ENCODE data around the gene ATP8B4. TPM values are rescaled to one million over a fixed set of nuclear protein-coding genes. Genes with fewer than 3 reads are reported as not detected.
"Not testable (repeated sequence)": the region's sequence is repeated elsewhere in the genome, so short reads cannot be mapped to it uniquely, and the experiment has no call there.

The ATP8B4 gene
- total RNA-seq, 1 donor from 2014 or later, result 0.98 TPM

- no peak for DNase-seq (ENCODE audit: low spot score, unreplicated experiment)
- TF ChIP-seq CTCF (IDR thresholded peaks at IDR 0.05; ENCODE audit: unreplicated experiment), result no peak
- H3K9me3 Mint-ChIP-seq (ENCODE audit: low read depth), result peaks cover 9% of the 10 kb centered on the region
These were observed 20.5 kb downstream of the ATP8B4 start for GRCh38 chr15:50098545-50098944.

GRCh38 chr15:50095938-50096821 is 22.9 kb downstream of the ATP8B4 start:
- DNase-seq (ENCODE audit: low spot score, unreplicated experiment), result no peak
- Mint-ChIP-seq H3K9me3 (ENCODE audit: low read depth) (no peaks in the 10 kb centered on the region), H3K27me3 (no peaks in the 10 kb centered on the region), H3K36me3 (ENCODE audit: insufficient read depth) (no peaks in the 10 kb centered on the region), H3K27ac (no peak overlapping the region), H3K4me1 (ENCODE audit: low read depth) (no peaks in the 10 kb centered on the region), H3K4me3 (ENCODE audit: low read depth) (no peak overlapping the region)
- no peak for TF ChIP-seq CTCF (IDR thresholded peaks at IDR 0.05; ENCODE audit: unreplicated experiment)

More at GRCh38 chr15:50098545-50098944, 20.5 kb downstream of the ATP8B4 start:
- Mint-ChIP-seq H3K36me3 (ENCODE audit: insufficient read depth) (no peaks in the 10 kb centered on the region), H3K27me3 (no peaks in the 10 kb centered on the region), H3K4me3 (ENCODE audit: low read depth) (no peak overlapping the region), H3K4me1 (ENCODE audit: low read depth) (no peaks in the 10 kb centered on the region), H3K27ac (no peak overlapping the region)

- not testable (repeated sequence) for DNase-seq (ENCODE audit: low spot score, unreplicated experiment); H3K36me3 Mint-ChIP-seq (ENCODE audit: insufficient read depth); H3K9me3 Mint-ChIP-seq (ENCODE audit: low read depth); H3K27me3 Mint-ChIP-seq; H3K4me3 Mint-ChIP-seq (ENCODE audit: low read depth); H3K4me1 Mint-ChIP-seq (ENCODE audit: low read depth); H3K27ac Mint-ChIP-seq
These were observed 29.6 kb downstream of the ATP8B4 start for GRCh38 chr15:50089386-50089785.

GRCh38 chr15:50084932-50085331 is 34.1 kb downstream of the ATP8B4 start:
- Mint-ChIP-seq H3K27ac (no peak overlapping the region), H3K4me1 (ENCODE audit: low read depth) (peaks cover 4% of the 10 kb centered on the region), H3K9me3 (ENCODE audit: low read depth) (peaks cover 3% of the 10 kb centered on the region), H3K36me3 (ENCODE audit: insufficient read depth) (no peaks in the 10 kb centered on the region), H3K4me3 (ENCODE audit: low read depth) (no peak overlapping the region), H3K27me3 (no peaks in the 10 kb centered on the region)
- DNase-seq (ENCODE audit: low spot score, unreplicated experiment), result no peak
- TF ChIP-seq CTCF (IDR thresholded peaks at IDR 0.05; ENCODE audit: unreplicated experiment), result no peak

- H3K27ac Mint-ChIP-seq, result no peak overlapping the region
These were observed 35.5 kb downstream of the ATP8B4 start for GRCh38 chr15:50083424-50084025.

More at GRCh38 chr15:50083424-50084025, 35.5 kb downstream of the ATP8B4 start:
- no peak for DNase-seq (ENCODE audit: low spot score, unreplicated experiment)
- H3K27me3 Mint-ChIP-seq, result no peaks in the 10 kb centered on the region
- no peaks in the 10 kb centered on the region for H3K4me1 Mint-ChIP-seq (ENCODE audit: low read depth)
- H3K4me3 Mint-ChIP-seq (ENCODE audit: low read depth), result no peak overlapping the region
- no peaks in the 10 kb centered on the region for H3K36me3 Mint-ChIP-seq (ENCODE audit: insufficient read depth)
- no peak for TF ChIP-seq CTCF (IDR thresholded peaks at IDR 0.05; ENCODE audit: unreplicated experiment)
- peaks cover 3% of the 10 kb centered on the region for H3K9me3 Mint-ChIP-seq (ENCODE audit: low read depth)
